A673 (cell line): ENCODE data around the gene PACSIN2.

Experiments used
- EZH2 ChIP-seq: fragments of 200-600 bp; sonication (generic); IDR thresholded peaks from 2 replicates; pipeline ENCODE4 v1.6.1; 2017; ENCODE audit warnings: borderline replicate concordance, low read depth, mild to moderate bottlenecking, mixed read lengths, antibody characterized with exemption, low read length; ENCODE audit not compliant: poor library complexity, severe bottlenecking
- TF ChIP-seq, protein P1 (sequence below): fragments of 300-800, 200-600 bp; sonication (generic); conservative IDR thresholded peaks from 2 replicates; pipeline ENCODE4 v1.5.1; 2017; ENCODE audit warnings: low read depth, mild to moderate bottlenecking, antibody characterized with exemption, low read length, moderate library complexity, mixed read lengths

- TF ChIP-seq, protein P1, sequence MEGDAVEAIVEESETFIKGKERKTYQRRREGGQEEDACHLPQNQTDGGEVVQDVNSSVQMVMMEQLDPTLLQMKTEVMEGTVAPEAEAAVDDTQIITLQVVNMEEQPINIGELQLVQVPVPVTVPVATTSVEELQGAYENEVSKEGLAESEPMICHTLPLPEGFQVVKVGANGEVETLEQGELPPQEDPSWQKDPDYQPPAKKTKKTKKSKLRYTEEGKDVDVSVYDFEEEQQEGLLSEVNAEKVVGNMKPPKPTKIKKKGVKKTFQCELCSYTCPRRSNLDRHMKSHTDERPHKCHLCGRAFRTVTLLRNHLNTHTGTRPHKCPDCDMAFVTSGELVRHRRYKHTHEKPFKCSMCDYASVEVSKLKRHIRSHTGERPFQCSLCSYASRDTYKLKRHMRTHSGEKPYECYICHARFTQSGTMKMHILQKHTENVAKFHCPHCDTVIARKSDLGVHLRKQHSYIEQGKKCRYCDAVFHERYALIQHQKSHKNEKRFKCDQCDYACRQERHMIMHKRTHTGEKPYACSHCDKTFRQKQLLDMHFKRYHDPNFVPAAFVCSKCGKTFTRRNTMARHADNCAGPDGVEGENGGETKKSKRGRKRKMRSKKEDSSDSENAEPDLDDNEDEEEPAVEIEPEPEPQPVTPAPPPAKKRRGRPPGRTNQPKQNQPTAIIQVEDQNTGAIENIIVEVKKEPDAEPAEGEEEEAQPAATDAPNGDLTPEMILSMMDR: no peak
- no peak for TF ChIP-seq EZH2
Observed at GRCh38 chr22:42821386-42821785, 193.6 kb downstream of the PACSIN2 start.
